ENCODE results near the gene KIAA0825.

DNA sequence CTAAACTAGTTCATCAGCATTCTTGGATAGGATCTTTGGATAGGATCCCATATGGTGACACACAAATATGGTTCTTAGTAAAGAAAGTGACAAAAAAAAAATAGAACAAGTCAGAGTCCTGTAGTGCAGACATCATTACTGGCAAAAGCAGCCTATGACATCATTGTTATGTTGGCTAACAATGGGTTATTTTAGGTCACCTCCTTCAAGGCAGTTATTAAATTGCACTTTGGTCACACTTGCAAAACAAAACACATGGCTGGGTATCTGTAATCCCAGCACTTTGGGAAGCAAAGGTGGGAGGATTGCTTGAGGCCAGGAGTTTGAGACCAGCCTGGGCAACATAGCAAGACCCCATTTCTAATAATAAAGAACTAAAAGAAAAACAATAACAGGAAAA lies 185.9 kb downstream of the KIAA0825 start:
- TF ChIP-seq EP300 (IDR thresholded peaks at IDR 0.05): no peak
- TF ChIP-seq, protein P1, sequence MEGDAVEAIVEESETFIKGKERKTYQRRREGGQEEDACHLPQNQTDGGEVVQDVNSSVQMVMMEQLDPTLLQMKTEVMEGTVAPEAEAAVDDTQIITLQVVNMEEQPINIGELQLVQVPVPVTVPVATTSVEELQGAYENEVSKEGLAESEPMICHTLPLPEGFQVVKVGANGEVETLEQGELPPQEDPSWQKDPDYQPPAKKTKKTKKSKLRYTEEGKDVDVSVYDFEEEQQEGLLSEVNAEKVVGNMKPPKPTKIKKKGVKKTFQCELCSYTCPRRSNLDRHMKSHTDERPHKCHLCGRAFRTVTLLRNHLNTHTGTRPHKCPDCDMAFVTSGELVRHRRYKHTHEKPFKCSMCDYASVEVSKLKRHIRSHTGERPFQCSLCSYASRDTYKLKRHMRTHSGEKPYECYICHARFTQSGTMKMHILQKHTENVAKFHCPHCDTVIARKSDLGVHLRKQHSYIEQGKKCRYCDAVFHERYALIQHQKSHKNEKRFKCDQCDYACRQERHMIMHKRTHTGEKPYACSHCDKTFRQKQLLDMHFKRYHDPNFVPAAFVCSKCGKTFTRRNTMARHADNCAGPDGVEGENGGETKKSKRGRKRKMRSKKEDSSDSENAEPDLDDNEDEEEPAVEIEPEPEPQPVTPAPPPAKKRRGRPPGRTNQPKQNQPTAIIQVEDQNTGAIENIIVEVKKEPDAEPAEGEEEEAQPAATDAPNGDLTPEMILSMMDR (IDR thresholded peaks at IDR 0.05): no peak
- TF ChIP-seq POLR2AphosphoS5 (IDR thresholded peaks at IDR 0.05): peak in 1 of 3 donors; percentile 52
